Measurements from ENCODE around the gene OGFRL1.

DNA sequence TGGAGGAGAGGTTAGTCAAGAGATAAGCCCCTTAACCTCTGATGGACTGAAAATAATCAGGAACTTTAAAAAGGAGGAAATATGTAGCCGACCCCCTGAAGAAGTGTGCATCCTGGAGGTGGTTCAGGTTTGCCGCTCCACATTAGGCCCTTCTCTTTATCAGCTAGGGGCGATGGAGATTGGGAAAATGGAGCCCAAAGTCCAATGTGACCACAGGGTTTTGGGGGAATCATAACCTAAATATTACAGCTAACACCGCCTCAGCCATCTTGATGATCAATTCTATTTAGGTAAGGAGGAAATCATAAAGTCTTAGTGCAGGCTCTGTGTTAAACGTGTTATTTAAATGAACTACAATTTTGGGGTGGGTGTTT is 1.2 kb downstream of the OGFRL1 start:
- TF ChIP-seq, protein P1, sequence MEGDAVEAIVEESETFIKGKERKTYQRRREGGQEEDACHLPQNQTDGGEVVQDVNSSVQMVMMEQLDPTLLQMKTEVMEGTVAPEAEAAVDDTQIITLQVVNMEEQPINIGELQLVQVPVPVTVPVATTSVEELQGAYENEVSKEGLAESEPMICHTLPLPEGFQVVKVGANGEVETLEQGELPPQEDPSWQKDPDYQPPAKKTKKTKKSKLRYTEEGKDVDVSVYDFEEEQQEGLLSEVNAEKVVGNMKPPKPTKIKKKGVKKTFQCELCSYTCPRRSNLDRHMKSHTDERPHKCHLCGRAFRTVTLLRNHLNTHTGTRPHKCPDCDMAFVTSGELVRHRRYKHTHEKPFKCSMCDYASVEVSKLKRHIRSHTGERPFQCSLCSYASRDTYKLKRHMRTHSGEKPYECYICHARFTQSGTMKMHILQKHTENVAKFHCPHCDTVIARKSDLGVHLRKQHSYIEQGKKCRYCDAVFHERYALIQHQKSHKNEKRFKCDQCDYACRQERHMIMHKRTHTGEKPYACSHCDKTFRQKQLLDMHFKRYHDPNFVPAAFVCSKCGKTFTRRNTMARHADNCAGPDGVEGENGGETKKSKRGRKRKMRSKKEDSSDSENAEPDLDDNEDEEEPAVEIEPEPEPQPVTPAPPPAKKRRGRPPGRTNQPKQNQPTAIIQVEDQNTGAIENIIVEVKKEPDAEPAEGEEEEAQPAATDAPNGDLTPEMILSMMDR (IDR thresholded peaks at IDR 0.05; ENCODE audit: low read depth, low read length, missing input control), result no peak
- TF ChIP-seq EGR1 (IDR thresholded peaks at IDR 0.05; ENCODE audit: low read depth in 2 of 2), result no peak
- no peak for TF ChIP-seq REST (IDR thresholded peaks at IDR 0.05)
- TF ChIP-seq, protein P2, sequence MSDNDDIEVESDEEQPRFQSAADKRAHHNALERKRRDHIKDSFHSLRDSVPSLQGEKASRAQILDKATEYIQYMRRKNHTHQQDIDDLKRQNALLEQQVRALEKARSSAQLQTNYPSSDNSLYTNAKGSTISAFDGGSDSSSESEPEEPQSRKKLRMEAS (IDR thresholded peaks at IDR 0.05), result no peak
- TF ChIP-seq GABPA (IDR thresholded peaks at IDR 0.05 in 1 of 2, conservative IDR thresholded peaks at IDR 0.05 in 1 of 2), result no peak
- no peak for TF ChIP-seq TAF1 (conservative IDR thresholded peaks at IDR 0.05)
- TF ChIP-seq YY1 (IDR thresholded peaks at IDR 0.05), result no peak

Data from liver (tissue), 3 donors.